HEK293T (cell line): Measurements from ENCODE around the gene RNF8.

Source experiments
- BHLHE40 ChIP-seq: fragments of 450-650 bp; IDR thresholded peaks from 2 replicates; pipeline ENCODE4 v1.6.1; 2016; ENCODE audit warnings: mild to moderate bottlenecking, moderate library complexity, borderline replicate concordance
- ELF4 ChIP-seq: fragments of 450-650 bp; IDR thresholded peaks from 2 replicates; pipeline ENCODE4 v1.6.1; 2017; ENCODE audit warnings: antibody characterized with exemption
- FOXA1 ChIP-seq: fragments of 450-650 bp; IDR thresholded peaks from 2 replicates; pipeline ENCODE4 v1.6.1; 2016; ENCODE audit warnings: mild to moderate bottlenecking
- FOXK2 ChIP-seq: fragments of 450-650 bp; IDR thresholded peaks from 2 replicates; pipeline ENCODE4 v1.6.1; 2016; ENCODE audit warnings: mild to moderate bottlenecking
- NFRKB ChIP-seq: fragments of 450-650 bp; IDR thresholded peaks from 2 replicates; pipeline ENCODE4 v1.6.1; 2016; ENCODE audit warnings: mild to moderate bottlenecking, moderate library complexity
- ZNF384 ChIP-seq: fragments of 450-650 bp; IDR thresholded peaks from 2 replicates; pipeline ENCODE4 v1.6.1; 2016

DNA sequence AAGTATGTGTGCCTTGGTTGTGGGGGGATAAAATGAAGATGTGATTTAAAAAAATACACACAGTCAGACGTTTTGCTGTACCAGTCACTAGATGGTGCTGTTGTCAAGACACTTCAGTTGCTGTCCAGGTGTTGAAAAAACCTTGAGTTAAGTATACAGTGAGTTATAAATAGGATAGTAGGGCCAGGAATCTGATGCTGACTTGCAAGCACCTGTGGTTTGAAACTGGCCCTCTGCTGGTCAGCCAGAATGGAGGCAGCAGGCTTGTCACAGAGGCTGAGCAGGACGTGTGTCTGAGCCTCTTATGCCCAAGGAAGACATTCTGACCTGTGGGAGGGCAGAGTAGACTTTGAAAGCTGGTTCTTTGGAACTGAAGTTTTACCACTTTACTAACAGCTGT lies 27.8 kb downstream of the RNF8 start:
- TF ChIP-seq FOXA1 (no peak), ELF4 (no peak), FOXK2 (no peak), BHLHE40 (no peak), NFRKB (no peak), ZNF384 (0 out of 2 replicates have a peak, but pooled peaks have one; percentile 59)
